Suppressor macrophage treated with lipopolysaccharide for 4 hours (primary cell): ENCODE results near the gene EOMES.

Experiments used
- DNase-seq: peaks from one replicate; pipeline ENCODE4 v3.0.0-alpha.2; 2020

The EOMES gene

DNA sequence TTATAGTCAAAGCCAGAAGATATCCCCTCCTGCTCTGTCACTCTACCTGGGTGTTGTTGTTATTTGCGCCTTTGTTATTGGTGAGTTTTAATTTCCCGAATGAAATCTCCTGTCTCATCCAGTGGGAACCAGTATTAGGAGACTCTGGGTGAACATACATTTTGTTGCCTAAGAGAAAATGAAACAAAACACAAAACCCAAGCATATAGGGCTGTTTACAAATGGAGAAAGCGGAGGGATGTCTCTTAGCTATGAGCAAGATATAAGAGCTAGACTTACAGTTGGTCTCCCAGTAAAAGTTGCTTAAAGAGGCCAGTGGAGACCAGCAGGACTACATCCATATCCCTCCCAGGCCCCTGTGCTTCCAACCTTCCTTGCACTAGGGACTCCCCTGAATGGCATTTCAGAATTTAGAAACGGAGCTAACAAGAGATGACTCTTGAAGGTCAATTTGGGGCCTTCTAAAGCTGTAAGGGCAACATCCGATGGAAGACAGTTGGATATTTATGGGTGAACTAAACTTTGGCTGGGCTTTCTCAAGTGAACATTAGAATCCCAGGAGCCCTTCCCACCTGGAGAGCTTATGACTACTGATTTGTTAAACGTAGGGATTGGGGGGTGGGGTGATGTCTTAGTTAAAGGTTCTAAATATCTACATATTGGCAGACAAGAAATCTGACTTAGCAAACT, 2.7 kb downstream of the EOMES start:
- no peak for DNase-seq

DNA sequence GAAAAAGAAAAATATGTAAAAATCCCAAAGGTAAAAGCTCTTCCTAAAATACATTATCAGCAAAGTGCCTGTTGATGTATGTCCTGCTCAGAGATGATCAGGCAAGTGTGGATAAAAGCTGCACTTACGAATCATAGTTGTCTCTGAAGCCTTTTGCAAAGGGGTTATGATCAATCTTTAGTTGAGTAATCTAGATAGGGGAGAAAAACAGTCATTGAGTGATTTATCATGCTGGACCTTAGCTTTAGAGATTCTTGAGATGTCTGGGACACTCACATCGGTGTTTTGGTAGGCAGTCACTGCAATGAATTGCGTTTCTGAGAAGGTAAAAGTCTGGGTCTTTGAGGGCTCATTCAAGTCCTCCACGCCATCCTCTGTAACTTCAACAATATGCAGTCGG, 3.7 kb downstream of the EOMES start:
- DNase-seq: no peak

DNA sequence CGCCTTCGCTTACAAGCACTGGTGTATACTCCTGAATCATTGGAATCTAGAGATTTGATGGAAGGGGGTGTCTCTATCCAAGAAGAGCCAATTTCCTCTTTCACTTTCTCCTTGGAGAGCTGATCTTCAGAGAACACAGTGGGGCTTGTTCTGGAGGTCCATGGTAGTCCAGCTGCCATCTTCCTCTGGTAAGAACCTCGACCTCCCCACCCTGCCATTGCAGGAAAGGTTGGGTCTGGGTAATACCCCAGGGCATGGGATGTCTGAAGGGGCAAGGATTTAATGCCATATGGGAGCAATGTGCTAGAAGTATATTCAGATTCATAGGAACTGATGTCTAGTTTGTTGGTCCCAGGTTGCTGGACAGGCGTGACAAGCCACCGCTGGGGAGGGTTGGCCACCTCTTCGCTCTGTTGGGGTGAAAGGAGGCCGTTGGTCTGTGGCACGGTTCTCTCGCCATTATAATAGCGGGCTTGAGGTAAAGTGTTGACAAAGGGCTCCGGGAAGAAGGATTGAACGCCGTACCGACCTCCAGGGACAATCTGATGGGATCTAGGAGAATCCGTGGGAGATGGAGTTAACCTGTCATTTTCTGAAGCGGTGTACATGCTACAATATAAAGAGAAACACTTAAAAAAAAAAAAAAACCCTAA, 4.8 kb downstream of the EOMES start:
- DNase-seq: no peak

DNA sequence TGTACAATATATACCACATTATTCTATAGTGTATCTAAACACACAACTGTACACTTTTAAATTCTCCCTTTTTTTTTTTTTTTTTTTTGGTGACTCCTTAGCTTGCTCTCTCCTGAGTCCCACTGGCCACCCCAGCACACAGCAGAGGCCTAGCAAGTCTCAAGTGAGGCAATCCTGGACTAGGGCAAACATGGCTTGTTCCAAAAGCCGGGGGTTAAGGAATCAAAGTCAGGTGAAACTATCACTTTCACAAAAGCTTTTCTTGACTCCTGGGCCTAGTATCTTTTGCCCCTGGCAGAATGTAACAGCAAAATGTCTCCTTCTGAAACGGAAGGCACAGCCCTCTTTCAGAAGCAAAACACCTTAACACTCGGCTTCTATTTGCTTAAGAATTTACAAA, 5.8 kb downstream of the EOMES start:
- no peak for DNase-seq

DNA sequence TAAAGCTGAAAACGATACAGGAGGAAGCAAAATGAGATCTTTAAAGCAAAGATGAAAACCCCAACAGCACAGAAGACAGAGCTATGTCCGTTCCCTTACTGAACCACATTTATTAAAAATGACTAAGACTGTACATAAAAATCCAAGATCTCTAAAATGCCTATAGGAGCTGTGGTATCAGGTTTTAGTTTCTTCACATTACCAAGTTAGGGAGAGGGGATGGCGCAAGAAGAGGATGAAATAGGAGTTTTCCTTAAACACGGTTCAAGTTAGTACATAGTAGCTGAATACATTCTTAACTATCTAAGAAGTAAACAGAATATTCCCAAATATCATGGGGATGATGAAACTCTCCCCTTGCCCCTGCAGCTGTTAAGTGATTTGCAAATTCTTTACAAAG, 6.3 kb downstream of the EOMES start:
- no peak for DNase-seq

DNA sequence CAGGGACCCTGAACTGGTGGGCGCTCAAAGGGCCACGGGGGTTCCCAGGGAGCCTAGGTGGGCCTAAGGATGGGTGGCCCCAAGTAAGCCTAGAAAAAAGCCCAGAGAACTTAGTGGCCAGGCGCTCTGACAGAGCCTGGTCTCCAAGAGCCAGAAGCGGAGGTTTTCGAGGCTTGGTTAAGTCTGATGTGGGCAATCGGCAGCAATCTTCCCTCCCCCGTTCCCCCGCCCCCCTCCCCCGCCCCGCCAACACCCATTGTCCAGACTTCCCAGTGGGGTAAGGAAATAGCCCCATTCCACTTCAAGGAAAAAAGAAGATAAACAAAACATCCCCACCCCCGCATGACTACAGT, 6.7 kb downstream of the EOMES start:
- no peak for DNase-seq

DNA sequence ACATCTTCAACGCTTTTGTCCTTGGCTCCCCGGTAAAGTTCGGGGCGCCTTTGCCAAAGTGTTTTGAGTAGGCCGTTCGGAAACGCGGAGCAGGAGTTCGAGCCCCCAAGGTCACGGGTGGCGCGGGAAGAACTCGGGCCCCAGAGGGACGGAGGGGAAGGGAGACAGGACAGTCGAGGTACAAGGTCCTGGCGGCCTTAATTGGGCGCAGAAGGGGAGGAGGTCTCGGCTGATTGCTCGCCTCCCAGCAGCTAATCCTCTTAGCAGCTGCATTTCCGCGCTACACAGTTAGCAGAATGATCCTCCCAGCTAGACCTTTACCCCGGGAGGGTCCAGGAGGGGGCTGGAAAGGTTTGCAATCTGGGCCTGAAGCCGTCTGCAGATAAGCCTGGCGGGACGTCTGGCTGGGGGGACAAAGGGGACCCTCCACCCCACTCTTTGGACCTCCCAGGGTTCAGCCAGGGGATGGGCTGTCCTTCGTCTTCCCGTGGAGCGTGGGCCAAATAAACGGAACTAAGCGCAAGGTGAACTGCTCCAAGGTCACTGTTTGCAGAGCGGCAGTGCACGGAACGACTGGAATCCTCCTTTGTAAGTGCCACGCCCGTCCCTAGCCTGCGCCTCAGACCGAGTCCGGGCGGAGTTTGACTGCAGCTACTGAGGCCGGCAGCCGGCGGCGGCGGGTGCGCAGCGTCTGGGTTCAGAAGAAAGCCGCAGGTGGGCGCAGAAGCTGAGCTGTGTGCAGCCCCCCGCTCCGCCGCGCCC, 7.2 kb downstream of the EOMES start:
- no peak for DNase-seq

DNA sequence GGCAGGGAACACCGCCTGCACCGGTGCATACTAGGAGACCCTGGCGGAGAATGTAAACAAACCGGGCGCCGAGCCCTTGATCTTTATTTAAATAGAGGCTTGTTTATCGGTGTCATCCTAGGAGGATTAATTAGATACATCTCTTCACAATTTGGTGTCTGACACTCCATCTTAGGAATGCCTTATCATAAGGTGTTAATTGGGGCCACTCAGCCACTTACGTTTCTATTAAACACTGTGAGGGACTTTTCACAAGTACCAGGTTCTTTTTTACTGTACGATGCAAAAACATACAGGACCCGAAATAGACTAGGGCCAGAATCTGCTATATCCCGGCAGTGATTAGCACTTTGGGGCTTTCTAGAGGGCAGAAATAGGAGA, 8.0 kb downstream of the EOMES start:
- no peak for DNase-seq

DNA sequence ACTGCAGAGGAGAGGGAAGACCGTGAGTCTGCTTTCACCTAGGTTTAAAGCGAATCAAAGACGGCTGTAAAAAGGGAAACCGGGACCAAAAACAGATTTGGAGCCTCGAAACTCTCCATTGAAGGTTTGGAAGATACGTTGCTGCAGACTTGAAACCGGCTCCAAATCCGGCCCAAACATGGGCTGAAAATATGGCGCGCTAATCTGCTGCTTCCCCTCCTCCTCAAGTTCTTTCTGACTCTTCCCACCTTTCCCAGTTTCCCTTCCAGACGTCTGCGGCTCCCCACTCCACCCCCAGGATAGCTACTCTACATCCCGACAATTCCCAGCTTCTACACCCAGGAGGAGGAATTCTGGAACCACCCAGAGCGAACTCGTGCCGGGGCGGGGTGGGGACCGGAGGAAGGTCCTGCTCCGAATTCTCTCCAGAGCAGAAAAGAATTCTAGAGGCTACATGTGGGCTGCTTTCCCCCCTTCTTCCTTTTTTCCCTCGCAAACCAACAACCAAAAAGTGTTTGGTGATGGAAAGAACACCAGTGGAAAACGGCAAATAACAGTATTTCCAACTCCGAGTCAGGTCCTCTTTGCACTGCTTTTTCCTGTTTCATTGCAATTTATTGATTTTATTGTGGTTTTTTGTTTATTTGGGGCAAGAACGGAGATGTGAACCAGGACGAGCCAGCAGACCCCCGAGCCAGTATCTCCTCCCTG, 8.5 kb downstream of the EOMES start:
- DNase-seq: no peak

DNA sequence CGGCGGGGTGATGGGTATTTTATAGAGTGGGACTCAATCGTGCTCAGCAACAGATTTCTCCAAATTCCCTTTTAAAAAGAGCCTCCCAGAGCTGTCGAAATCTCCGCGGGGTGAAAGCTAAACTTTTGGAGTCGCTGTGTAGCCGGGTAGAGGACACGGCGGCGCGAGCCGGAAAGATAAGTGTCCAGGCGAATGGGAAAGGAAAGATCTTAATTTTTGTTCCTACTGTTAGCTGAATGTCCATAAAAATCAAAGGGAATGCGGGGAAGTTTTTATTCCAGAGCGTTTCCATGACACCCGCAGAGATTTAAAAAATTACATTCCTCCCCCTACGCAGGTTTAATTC, 9.1 kb downstream of the EOMES start:
- no peak for DNase-seq

DNA sequence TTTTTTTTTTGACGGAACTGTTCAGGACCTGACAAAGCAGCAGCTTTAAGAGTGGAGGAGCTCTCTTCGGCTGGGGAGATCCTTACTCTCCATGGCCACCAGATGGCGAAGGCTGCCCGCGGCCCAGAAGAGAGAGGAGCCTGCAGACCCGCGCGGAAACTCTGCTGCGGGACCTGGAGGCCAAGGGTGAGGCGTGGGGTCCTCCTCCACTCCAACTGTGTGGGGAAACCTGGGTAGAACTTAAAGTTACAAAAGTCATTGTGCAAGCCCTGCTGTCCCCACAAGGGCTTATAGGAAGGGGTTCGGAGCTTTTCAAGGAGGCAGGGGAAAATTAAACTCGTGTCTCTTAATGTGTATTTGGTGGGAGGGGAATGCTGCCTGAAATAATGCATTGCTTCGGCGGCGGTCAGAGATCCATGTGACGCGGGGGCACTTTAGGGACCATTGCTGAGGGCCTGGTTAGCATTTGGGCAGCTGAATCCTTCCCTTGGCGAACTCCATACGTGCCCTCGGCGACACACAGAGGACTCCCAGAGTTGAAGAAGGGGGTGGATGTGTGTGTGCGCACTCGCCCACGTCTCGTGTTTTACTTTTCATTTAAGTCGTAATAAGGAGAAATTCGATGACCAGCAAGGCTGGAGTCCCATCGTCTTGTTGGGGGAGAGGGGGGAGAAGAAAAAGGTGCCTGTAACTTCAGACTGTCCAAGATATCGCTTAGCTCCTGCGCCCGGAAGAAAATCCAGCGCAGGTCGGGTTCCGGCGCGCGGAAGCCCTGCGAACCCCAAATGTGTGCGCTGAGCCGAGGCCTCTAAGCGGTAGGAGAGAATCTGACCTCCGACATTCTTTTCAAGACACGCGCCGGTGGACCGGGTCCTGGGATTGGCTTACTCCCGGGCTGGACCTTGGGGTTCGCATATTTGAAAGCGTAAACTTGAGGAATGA, 9.7 kb downstream of the EOMES start:
- peak; percentile 83 for DNase-seq

DNA sequence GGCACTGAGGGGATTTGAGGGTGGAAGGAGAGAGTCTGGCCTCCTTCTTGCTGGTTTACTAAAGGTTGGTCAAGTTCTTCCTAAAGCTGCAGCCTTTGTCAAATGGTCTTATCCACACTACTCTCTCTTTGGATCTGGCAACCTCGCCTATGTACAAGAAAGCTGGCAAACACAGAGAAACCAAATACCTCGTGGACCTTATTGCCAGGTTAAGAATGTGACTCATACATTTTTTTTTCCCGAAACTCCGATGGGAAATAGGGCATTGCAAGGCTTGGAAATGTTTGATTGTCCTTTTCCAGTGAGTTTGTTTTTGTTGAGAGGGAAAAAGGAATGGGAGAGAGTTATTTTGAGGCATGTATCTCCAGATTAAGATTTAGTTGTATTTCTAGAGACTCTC, 13.9 kb downstream of the EOMES start:
- DNase-seq: no peak

DNA sequence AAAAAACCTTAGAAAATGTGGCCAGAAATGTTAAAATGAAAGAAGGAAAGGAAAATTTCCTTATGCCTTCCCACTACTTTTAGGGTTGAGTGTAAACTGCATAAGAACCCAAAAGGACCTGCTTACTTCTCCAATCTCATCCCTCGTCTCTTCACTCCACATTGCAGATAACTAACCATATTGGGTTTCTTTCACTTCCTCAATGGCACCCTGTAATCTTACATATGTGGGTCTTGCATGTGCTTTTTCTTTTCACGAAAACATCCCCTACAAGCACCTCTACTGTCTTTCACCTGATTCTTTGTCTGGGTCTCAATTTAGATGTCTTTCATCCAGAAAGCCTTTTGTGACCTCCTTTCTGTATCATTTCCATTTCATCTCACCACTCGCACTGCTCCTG, 23.1 kb downstream of the EOMES start:
- no peak for DNase-seq

DNA sequence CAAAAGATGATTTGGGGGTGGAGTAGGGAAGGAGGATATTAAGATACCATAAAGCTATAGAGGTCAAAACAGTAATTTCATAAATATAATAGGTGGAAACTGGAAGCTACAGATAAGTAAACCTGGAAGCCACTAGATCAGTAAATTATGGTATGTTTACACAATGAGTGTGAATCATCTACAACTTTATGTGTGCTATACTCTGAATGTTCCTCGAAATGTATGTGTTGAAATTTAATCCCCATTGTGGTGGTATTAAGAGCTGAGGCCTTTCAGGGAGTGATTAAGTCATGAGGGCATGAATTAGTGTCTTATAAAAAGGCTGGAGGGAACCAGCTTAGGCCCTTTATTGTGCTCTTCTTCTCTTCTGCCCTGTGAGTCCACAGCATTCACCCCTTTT, 25.2 kb downstream of the EOMES start:
- DNase-seq: no peak

DNA sequence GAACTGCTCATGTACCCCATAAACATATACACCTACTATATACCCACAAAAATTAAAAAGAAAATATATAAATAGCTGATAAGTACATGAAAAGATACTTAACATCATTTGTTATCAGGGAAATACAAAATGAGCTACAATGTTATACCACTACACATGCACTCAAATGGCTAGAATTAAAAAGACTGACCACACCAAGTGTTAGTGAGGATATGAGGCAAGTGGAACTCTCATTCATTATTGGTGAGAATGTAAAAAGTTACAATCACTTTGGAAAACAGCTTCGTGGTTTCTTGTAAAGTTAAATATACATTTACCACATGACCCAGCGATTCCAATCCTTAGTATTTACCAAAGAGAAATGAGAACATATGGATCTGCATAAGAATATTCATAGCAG, 26.5 kb downstream of the EOMES start:
- DNase-seq: no peak

DNA sequence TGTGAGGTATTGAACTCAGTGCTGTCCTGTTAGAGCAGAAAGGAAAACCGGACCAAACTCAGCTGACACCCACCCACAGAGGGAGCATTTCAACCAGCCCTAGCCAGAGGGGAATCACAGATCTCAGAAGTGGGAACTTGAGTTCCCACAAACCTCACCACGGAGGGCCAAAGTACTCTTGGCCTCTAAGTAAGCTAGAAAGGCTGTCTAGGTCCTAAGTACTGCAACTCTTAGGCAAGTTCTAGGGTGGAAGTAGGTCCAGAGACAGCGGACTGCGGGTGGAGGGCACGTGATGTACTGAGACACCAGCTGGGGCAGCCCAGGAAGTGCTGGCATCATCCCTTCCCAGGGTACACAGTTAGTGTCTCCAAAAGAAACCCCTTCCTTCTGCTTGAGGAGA, 34.1 kb downstream of the EOMES start:
- DNase-seq: peak; percentile 22

DNA sequence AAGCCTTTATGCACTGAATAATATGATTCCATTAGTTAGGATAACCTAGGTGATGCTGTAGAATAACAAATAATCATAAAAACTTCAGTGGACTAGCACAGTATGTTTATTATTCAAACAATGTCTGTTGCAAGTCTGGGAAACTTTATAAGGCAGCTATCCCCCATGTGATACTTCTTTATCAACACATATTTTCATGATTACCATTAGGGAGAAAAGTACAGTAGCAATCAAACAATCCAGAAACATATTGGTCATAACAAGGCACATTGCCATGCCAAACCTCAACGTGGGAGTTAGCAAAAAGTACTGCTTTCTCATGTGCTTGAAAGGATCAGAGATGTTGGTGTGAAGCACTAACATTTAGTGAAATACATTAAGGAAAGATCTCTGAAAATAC, 35.5 kb downstream of the EOMES start:
- no peak for DNase-seq

DNA sequence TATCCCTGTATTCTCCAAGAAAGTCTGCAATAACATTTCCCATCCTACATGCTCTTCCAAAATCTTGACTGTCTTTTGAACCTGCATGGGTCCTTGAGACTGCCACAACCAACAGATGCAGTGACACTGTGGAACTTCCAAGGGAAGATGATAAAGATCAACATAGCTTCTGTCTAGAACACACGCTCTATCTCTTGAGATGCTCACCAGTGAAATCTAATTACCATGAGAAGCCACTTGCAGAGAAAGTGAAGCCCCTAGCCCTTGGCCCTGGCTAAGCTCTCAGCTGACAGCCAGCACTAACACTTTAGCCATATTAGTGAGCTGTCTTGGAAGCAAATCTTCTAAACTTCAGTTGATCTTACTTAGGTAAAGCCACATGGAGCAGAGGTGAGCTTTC, 36.6 kb downstream of the EOMES start:
- DNase-seq: no peak

DNA sequence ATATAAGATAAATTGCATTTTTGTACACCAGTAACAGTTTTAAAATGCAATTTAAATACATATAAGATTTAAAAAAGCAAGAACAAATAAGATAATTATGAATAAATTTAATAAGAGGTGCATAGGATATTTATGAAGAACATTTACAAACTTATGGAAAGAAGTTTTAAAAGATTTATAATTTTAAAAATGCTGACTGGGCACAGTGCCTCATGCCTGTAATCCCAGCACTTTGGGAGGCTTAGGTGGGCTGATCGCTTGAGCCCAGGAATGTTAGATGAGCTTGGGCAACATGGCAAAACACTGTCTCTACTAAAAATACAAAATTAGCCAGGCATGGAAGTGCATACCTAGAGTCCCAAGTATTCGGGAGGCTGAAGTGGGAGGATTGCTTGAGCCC, 37.8 kb downstream of the EOMES start:
- no peak for DNase-seq

DNA sequence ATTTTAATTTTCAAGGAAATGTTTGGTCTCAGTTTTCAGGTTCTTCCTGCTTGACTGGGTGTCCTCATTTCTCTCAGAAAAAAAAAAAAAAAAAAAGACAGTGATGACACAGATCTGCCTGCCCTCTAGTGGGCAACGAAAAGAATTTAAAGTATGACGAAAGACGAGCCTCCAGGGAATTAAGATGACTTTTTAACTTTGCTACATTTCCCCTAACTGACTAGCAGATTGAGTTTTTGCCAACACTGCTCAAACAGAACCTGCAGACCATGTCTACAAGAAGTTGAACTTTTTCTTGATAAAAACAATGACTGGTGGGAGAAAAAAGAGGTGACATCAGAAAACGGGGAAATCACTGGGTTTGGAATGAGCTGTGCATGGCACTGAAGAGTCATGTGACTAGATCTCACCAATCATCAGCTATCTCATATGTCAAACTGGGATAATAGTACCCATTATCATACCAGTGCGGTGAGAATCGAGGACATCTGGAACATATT, 40.8 kb downstream of the EOMES start:
- peak; percentile 74 for DNase-seq

DNA sequence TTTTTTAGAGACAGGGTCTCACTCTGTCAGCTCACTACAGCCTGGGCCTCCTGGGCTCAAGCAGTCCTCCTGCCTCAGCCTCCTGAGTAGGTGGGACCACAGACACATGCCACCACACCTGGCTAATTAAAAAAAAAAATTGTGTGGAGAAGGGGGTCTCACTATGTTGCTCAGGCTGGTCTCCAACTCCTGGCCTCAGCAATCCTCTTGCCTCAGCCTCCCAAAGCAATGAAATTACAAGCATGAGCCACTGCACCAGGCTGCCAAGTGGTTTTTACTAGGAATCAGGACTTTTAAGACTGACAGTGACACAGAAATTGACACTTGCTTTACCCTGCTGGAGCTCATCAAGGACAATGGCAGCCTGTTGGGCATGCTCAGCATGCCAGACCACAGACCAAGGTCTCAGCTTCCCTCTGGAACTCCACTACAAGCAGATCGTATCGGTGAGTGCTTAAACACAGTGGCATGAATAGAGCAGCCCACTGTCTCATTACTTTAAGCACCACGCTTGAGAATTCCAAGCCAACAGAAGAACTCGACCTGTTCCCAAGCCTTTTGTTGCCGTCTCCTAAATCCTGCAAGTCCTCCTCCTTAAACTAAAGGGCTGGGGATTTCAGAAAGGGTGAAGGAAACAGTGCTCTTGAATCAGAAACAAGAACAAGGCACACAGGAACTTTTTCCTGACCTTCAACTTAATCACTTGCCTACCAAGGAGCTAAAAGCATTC, 41.4 kb downstream of the EOMES start:
- DNase-seq: no peak

DNA sequence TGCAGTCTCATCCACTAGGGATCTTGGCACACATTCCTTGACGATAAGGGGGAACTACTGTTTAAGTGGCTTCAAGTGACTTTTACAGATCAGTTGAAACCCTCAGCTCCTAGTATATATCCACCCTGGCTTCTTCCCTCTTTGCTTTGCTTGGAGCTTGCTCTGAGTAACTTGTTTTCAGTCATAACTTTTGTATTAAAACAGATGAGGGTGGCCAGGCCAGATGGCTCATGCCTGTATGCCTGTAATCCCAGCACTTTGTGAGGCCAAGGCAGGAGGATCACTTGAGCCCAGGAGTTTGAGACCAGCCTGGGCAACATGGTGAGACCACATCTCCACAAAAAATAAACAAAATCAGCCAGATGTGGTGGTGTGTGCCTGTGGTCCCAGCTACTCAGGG, 42.4 kb downstream of the EOMES start:
- DNase-seq: no peak
